ENCODE data around the gene SLC2A10.

GRCh38 chr20:46698788-46699187, 10.7 kb upstream of the SLC2A10 start:
- TF ChIP-seq CTCF (IDR thresholded peaks at IDR 0.05; ENCODE audit: insufficient read depth, low read depth, low read length) = no peak
- TF ChIP-seq EZH2 (IDR thresholded peaks at IDR 0.05; ENCODE audit: insufficient read depth, low read length) = no peak
